AG20443 (cell line): ENCODE results near the gene GAP43.
A peak's percentile ranks its signal among the peaks of the same experiment; 100 is the strongest.

ENCODE experiments used
- DNase-seq: peaks from one replicate; pipeline ENCODE4 v3.0.0; 2012; ENCODE audit warnings: low spot score, mixed read lengths

GAP43 gene

GRCh38 chr3:115766587-115767482 is 143.5 kb downstream of the GAP43 start:
- peak; percentile 35 for DNase-seq

GRCh38 chr3:115768661-115769060 is 145.4 kb downstream of the GAP43 start:
- DNase-seq = no peak
